Activated CD8-positive, alpha-beta memory T cell treated with anti-CD3 and anti-CD28 coated beads for 1 hour (primary cell): ENCODE measurements around the gene PGM2L1.
"Not testable (repeated sequence)": the region's sequence is repeated elsewhere in the genome, so short reads cannot be mapped to it uniquely, and the experiment has no call there.

ENCODE experiments used
- DNase-seq, 2 donors: peaks; one replicate each; pipeline ENCODE4 v3.0.0-alpha.2; 2020; ENCODE audit warnings: low read depth in 1 of 2; ENCODE audit errors: extremely low read depth in 1 of 2

The PGM2L1 gene

DNA sequence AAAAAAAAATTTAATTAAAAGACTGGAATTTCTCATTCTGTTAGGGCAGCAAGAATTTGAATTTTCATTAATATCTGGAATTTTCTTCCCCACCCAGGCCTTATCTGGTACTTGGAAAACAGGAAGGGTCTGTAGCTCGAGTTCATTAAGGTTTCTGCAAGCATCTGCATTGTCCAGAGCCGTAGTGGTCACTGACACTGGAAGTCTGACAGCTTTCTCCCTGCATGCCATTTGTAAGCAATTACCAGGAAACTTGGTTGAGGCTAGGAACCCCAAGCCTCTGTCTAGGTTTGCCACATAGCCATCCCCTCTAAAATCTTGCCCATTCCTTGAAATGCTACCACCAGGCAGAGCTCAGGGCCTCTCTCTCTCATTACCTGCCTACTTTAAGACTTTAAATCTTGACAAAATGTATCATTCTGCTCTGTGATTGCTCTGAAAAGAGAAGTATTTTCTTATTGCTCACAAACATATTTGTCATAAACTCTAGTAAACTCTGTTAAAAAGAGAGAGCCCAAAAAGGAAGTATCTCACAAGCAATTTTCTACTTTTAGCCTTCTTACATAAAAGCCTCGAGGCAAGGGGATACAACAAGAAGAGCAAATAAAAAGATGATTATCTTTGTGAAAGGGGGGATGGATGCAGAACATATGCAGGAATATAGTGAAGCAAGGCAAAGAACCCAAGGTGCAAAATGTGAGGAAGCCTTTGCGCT lies 5.5 kb upstream of the PGM2L1 start:
- DNase-seq: no peak

DNA sequence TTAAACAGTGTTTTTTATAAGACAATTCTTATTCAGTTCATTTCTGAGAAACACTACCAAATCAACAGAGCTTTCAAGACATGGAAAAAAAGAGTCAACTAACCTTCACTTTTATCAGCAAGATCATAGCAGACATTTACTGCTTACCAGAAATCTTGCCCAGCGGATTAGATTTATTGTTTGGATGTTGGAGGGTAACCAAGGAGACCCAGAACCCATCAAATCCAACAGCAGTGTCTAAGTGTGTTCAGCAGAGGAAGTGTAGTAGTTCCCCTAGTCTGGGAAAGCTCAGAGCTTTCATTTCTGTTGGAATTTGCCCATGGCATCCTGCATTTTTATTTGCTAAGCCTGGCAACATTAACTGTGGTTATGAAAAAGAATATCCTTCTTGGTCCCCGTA lies 2.4 kb upstream of the PGM2L1 start:
- DNase-seq: no peak

GRCh38 chr11:74397501-74398243 lies 561 bp downstream of the PGM2L1 start:
- DNase-seq: peak in 1 of 2 donors; percentile 5

- DNase-seq: no peak
These were observed 6.0 kb downstream of the PGM2L1 start for GRCh38 chr11:74392256-74392655.

DNA sequence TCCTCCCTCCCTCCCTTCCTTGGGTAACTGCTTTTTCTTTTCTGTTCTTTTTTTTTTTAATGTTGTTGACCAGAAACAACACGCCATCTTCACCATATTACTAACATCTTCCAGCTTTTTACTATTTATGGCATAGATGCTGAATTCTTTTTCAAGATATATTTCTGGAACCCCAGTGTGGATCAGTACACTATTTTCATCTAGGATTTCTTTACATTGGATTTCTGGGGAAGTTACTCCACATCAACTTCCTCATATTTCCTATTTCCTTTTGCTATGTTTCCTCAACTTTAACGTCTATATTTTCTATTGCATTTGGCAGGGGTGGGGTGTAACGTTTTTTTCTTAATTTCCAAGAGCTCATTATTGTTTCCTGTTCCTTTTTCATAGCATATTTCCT lies 7.0 kb downstream of the PGM2L1 start:
- no peak for DNase-seq

DNA sequence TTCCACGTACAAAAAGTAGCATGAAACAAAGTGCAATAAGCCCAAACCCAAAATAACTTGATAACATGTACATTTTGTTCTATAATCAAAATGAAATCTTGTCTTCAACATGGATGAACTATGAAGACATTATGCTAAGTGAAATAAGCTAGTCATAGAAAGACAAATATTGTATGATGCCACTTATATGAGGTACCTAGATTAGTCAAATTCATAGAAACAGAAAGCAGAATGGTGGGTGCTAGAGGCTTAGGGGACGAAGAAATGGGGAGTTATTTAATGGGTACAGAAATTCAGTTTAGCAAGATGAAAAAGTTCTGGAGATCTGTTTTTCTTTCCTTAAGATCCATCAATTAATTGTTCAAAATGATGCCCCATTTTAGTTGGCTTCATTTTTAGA lies 7.5 kb downstream of the PGM2L1 start:
- DNase-seq: no peak

- peak; percentile 31 to 32 for DNase-seq
These were observed 9.4 kb downstream of the PGM2L1 start for GRCh38 chr11:74388678-74389327.

DNA sequence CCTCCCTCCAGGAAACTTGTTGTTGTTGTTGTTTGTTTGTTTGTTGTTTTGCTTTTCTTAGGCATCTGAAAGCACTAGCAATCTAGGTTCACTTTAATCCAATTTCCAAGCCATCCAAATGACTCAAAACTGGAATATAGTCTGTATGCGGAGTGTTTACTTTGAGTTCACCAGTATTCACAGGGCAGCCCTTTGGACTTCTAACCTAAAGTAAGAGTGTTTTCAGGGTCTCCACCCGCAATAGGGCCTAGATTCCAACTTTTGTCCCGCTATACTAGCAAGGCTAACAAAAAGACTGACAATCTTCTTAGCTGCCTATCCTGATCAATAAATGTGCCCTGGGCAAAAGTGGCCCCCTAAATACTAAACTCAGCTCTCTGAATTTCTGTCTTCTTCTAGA lies 13.6 kb downstream of the PGM2L1 start:
- DNase-seq: no peak

DNA sequence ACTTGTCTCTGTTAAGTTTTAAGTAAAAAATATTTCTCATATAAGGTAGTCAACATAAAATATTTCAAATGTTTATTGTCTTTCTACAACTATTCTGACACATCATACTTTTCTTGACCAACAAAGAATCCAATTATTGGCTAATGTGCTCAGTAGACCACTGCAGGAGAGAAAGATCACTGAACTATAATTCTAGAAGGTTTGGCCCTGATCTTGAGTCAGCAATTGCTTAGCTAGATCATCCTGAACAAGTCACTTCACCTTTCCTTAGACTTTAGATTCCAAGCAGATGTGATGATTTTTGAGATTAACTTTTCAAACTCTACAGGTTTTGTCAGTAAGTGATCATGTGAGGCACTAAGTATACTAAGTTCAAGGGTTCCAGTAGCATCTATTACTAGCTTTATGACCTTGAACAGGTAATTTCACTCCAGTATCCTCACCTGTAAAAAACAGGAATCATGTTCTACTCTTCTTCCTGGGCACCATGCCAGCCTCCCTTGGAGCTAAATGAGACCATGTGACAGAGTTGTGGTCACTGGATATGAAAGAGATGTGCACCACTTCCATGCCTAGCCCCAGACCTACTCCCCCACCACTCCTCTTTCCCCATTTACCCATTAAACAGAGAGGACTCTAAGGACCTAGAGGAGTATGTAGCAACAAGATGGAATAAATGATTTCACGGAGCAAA lies 17.3 kb downstream of the PGM2L1 start:
- no peak for DNase-seq

- no peak for DNase-seq
These were observed 20.5 kb downstream of the PGM2L1 start for GRCh38 chr11:74377689-74378088.

- DNase-seq: no peak
These were observed 24.9 kb downstream of the PGM2L1 start for GRCh38 chr11:74373382-74373781.

DNA sequence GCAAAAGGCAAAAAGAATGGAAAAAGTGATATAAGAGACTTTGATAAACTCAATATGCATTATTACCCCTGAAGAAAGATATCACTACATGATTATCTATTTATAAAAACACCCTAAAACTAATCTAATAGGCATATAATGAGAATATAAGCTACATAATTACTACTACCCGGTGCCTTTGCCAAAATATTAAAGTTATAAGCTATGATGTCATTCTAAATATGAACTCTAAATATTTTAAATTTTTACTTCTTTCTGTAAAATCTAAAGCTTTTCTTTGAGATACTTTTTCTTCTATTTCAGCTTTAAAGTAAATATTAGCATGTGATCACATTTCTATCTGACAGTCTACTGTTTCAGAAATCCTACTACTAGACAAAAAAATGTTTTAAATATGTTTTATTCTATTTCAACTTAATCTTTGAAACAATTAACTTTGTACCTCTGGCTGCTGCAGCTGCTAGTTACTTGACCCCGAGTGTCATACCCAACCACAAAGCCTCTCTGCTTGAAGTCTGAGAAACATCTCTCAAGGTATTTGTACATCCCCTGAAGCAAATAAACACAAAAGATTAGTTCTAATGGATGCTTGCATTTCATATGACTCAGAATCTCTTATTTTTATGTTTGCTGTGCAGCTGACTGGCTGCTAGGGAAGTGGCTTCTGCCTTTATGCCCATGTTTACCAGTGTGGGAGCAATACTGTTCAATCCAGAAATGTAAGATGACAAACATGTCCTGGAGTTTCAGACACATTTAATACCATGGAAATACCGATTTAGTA lies 26.8 kb downstream of the PGM2L1 start:
- no peak for DNase-seq

DNA sequence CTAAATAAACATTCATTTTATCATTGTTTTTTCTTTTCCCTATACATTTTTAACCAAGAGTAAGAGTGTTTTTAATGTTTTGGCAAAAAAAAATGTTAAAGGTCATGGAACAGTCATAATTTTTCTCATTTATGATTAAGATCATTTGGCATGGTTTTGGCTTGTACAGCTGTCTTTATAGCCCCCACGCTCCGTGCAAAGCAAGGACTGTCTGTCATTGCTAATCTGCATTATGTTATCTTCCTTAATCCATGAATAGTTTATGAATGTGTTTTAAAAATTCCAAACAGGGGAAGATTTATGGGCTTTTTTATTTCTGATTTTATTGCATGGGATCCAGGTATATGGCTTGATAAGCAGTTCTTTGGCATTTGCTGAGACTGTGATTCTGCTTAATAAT lies 28.1 kb downstream of the PGM2L1 start:
- DNase-seq: no peak

GRCh38 chr11:74367881-74368280 lies 30.4 kb downstream of the PGM2L1 start:
- DNase-seq: no peak

GRCh38 chr11:74366576-74366975 lies 31.7 kb downstream of the PGM2L1 start:
- DNase-seq: no peak

DNA sequence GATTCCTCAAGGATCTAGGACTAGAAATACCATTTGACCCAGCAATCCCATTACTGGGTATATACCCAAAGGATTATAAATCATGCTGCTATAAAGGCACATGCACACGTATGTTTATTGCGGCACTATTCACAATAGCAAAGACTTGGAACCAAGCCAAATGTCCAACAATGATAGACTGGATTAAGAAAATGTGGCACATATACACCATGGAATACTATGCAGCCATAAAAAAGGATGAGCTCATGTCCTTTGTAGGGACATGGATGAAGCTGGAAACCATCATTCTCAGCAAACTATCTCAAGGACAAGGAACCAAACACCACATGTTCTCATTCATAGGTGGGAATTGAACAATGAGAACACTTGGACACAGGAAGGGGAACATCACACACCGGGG lies 32.4 kb downstream of the PGM2L1 start:
- DNase-seq: not testable (repeated sequence)

DNA sequence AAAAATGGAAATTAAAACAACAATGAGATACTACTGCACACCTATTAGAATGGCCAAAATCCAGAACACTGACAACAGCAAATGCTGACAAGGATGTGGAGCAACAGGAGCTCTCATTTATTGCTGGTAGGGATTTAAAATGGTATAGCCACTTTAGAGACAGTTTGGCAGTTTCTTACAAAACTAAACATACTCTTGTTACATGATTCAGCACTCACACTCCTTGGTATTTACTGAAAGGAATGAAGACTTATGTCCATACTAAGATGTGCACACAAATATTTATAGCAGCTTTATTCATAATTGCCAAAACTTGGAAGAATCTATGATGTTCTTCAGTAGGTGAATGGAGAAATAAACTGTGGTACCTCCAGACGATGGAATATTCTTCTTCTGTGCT lies 40.8 kb downstream of the PGM2L1 start:
- DNase-seq: no peak

GRCh38 chr11:74355626-74356025 lies 42.6 kb downstream of the PGM2L1 start:
- no peak for DNase-seq

DNA sequence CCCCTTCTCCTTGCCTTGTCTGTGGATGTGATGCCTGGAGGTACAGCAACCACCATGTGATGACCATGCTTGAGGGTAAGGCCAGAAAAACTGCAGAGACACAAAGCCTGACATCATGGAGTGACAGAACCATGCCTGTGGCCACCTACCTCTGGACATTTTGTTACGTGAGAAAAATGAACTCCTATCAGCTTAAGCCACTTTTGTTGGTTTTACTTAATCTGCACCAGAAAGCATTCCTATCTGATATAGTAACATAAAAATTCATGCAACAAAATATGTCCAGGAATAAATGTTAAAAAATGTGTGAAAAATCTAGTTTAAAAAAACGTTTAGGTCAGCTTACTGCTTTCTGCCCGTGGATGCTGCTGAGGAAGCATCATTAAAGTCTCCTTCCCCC lies 44.2 kb downstream of the PGM2L1 start:
- DNase-seq: no peak

GRCh38 chr11:74347381-74347780 lies 50.9 kb downstream of the PGM2L1 start:
- DNase-seq: no peak

GRCh38 chr11:74345420-74345819 lies 52.8 kb downstream of the PGM2L1 start:
- no peak for DNase-seq
